ENCODE measurements around the gene LSAMP.

GRCh38 chr3:116039651-116039985 lies 405.7 kb downstream of the LSAMP start:
- TF ChIP-seq CTCF (conservative IDR thresholded peaks at IDR 0.05; ENCODE audit: low read depth, low read length), result no peak
- TF ChIP-seq RCOR1 (IDR thresholded peaks at IDR 0.05; ENCODE audit: insufficient replicate concordance, low read length), result no peak
